Measurements from ENCODE around the gene MPPED1.

Gene MPPED1

GRCh38 chr22:43392385-43392989 is 19.3 kb upstream of the MPPED1 start:
- DNase-seq (ENCODE audit: low spot score), result no peak

GRCh38 chr22:43393132-43393843 is 18.5 kb upstream of the MPPED1 start:
- no peak for DNase-seq (ENCODE audit: low spot score)

- DNase-seq (ENCODE audit: low spot score), result no peak
These were observed 17.9 kb upstream of the MPPED1 start for GRCh38 chr22:43393844-43394474.

GRCh38 chr22:43395086-43395695 is 16.6 kb upstream of the MPPED1 start:
- no peak for DNase-seq (ENCODE audit: low spot score)

- no peak for DNase-seq (ENCODE audit: low spot score)
These were observed 15.4 kb upstream of the MPPED1 start for GRCh38 chr22:43396321-43396933.

GRCh38 chr22:43396934-43397457 is 14.8 kb upstream of the MPPED1 start:
- DNase-seq (ENCODE audit: low spot score), result no peak

GRCh38 chr22:43397766-43398165 is 14.0 kb upstream of the MPPED1 start:
- no peak for DNase-seq (ENCODE audit: low spot score)

- DNase-seq (ENCODE audit: low spot score), result no peak
These were observed 13.6 kb upstream of the MPPED1 start for GRCh38 chr22:43398246-43398645.

- DNase-seq (ENCODE audit: low spot score), result no peak
These were observed 12.9 kb upstream of the MPPED1 start for GRCh38 chr22:43398910-43399309.

- no peak for DNase-seq (ENCODE audit: low spot score)
These were observed 12.4 kb upstream of the MPPED1 start for GRCh38 chr22:43399338-43399979.

- DNase-seq (ENCODE audit: low spot score), result no peak
These were observed 11.8 kb upstream of the MPPED1 start for GRCh38 chr22:43399980-43400358.

- no peak for DNase-seq (ENCODE audit: low spot score)
These were observed 11.4 kb upstream of the MPPED1 start for GRCh38 chr22:43400449-43400848.

- no peak for DNase-seq (ENCODE audit: low spot score)
These were observed 10.6 kb upstream of the MPPED1 start for GRCh38 chr22:43401233-43401632.

- DNase-seq (ENCODE audit: low spot score), result no peak
These were observed 10.2 kb upstream of the MPPED1 start for GRCh38 chr22:43401661-43402060.

- DNase-seq (ENCODE audit: low spot score), result no peak
These were observed 9.7 kb upstream of the MPPED1 start for GRCh38 chr22:43402128-43402527.

GRCh38 chr22:43404673-43405385 is 7.0 kb upstream of the MPPED1 start:
- no peak for DNase-seq (ENCODE audit: low spot score)

GRCh38 chr22:43406186-43406790 is 5.5 kb upstream of the MPPED1 start:
- no peak for DNase-seq (ENCODE audit: low spot score)

GRCh38 chr22:43407591-43407990 is 4.2 kb upstream of the MPPED1 start:
- DNase-seq (ENCODE audit: low spot score), result no peak

- DNase-seq (ENCODE audit: low spot score), result no peak
These were observed 3.8 kb upstream of the MPPED1 start for GRCh38 chr22:43408009-43408408.

- DNase-seq (ENCODE audit: low spot score), result no peak
These were observed 2.8 kb upstream of the MPPED1 start for GRCh38 chr22:43409046-43409445.

- DNase-seq (ENCODE audit: low spot score), result no peak
These were observed 2.0 kb upstream of the MPPED1 start for GRCh38 chr22:43409800-43410199.
